Lower leg skin (tissue), 4 donors: ENCODE data around the gene CTNNB1. TPM values are rescaled to one million over a fixed set of nuclear protein-coding genes. Genes with fewer than 3 reads are reported as not detected.

Experiments
- DNase-seq, 2 donors: peaks; one replicate each; pipeline ENCODE4 v3.0.0-alpha.2; 2019; ENCODE audit warnings: low spot score in 2 of 2
- H3K4me3 ChIP-seq: fragments of 200-600 bp; sonication (generic); 2 replicates; pipeline ENCODE4 v1.5.1; 2017; ENCODE audit warnings: mild to moderate bottlenecking, low read depth; ENCODE audit not compliant: poor library complexity, severe bottlenecking
- POLR2A ChIP-seq, 2 donors: fragments of 450-650 bp; IDR thresholded peaks; one replicate each; pipeline ENCODE4 v1.6.1; 2016 to 2017; ENCODE audit warnings: antibody characterized with exemption in 2 of 2, mild to moderate bottlenecking in 1 of 2, moderate library complexity in 1 of 2
- WGBS, 2 donors: methylation state at CpG; one replicate each; pipeline ENCODE4 v1.1.5; 2018; 5-methylcytosine and 5-hydroxymethylcytosine counted together
- intact Hi-C: fragments of 100-400 bp; cut with DNase I; formaldehyde crosslinking; loops from one replicate; pipeline ENCODE4 v1.15.0; 2023; ENCODE audit warnings: low total_unique reads
- total RNA-seq, 4 donors: library from RNA; depleted of rRNA; stranded (reverse); fragments of >200 nt; gene quantifications; one replicate each; pipeline ENCODE4 v1.1.0, GENCODE V29; 2016
- TF ChIP-seq, protein P1 (sequence below), 3 donors: fragments of 450-650 bp; IDR thresholded peaks; one replicate each; pipeline ENCODE4 v1.5.1; 2016; ENCODE audit warnings: antibody characterized with exemption in 3 of 3, mild to moderate bottlenecking in 3 of 3, moderate library complexity in 2 of 3

CTNNB1 gene
- total RNA-seq, 4 donors from 2014 or later = 263 to 421 (median 300) TPM

DNA sequence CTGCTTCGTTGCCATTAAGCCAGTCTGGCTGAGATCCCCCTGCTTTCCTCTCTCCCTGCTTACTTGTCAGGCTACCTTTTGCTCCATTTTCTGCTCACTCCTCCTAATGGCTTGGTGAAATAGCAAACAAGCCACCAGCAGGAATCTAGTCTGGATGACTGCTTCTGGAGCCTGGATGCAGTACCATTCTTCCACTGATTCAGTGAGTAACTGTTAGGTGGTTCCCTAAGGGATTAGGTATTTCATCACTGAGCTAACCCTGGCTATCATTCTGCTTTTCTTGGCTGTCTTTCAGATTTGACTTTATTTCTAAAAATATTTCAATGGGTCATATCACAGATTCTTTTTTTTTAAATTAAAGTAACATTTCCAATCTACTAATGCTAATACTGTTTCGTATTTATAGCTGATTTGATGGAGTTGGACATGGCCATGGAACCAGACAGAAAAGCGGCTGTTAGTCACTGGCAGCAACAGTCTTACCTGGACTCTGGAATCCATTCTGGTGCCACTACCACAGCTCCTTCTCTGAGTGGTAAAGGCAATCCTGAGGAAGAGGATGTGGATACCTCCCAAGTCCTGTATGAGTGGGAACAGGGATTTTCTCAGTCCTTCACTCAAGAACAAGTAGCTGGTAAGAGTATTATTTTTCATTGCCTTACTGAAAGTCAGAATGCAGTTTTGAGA, 25.0 kb downstream of the CTNNB1 start:
- intact Hi-C loops = no loop called here
- H3K4me3 ChIP-seq = no peak overlapping the region
- 78 to 87% methylated on average over 3 of the region's 3 CpGs for WGBS, 2 donors
- no peak for TF ChIP-seq POLR2A (IDR thresholded peaks at IDR 0.05)
- TF ChIP-seq, protein P1, sequence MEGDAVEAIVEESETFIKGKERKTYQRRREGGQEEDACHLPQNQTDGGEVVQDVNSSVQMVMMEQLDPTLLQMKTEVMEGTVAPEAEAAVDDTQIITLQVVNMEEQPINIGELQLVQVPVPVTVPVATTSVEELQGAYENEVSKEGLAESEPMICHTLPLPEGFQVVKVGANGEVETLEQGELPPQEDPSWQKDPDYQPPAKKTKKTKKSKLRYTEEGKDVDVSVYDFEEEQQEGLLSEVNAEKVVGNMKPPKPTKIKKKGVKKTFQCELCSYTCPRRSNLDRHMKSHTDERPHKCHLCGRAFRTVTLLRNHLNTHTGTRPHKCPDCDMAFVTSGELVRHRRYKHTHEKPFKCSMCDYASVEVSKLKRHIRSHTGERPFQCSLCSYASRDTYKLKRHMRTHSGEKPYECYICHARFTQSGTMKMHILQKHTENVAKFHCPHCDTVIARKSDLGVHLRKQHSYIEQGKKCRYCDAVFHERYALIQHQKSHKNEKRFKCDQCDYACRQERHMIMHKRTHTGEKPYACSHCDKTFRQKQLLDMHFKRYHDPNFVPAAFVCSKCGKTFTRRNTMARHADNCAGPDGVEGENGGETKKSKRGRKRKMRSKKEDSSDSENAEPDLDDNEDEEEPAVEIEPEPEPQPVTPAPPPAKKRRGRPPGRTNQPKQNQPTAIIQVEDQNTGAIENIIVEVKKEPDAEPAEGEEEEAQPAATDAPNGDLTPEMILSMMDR (IDR thresholded peaks at IDR 0.05) = no peak
- no peak for DNase-seq

DNA sequence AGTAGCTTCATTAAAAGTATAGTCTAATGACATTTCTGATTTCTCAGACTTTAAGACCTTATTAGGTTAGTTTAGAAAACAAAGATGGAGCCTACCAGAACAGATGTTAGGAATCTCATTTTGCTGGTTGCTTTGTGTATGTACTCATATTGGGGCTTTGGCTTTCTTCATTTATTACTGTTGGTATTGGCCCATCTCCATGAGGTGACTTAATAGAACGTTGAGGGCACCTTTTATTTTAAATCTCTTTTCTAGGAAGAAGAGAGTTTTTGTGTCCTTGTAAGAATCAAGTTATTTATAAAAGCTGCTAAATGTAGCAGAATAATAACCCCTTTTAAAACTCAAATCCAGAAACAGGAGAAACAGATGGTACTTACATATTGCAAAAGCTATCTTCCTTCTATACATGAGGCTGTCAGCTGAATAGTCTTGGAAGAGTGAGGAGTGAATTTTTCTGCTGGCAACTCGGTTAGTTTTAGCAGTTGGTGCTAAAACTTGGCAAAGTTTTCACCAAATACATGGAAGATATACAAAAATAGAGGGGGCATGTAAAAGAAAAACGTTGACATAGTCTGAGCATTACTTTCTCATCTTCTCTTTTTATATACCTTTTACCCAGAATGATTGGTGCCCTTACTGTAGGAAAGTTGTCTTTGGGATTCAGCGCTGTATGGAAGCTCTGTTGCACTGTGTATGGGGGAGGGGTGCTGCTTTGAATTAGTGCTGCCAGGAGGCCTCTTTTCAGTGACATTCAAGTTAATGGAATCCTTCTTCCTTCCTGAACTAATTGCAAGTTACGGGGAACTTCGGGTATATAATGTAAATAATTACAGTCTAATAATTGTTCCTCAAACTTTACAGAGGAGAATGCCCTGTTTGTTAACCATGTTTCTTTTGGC, 35.8 kb downstream of the CTNNB1 start:
- no peak for DNase-seq
- no peak overlapping the region for H3K4me3 ChIP-seq
- 55 to 57% methylated on average over 6 of the region's 6 CpGs for WGBS, 2 donors
- TF ChIP-seq POLR2A (IDR thresholded peaks at IDR 0.05) = no peak
- TF ChIP-seq, protein P1 (IDR thresholded peaks at IDR 0.05) = no peak
- intact Hi-C loops = no loop called here

DNA sequence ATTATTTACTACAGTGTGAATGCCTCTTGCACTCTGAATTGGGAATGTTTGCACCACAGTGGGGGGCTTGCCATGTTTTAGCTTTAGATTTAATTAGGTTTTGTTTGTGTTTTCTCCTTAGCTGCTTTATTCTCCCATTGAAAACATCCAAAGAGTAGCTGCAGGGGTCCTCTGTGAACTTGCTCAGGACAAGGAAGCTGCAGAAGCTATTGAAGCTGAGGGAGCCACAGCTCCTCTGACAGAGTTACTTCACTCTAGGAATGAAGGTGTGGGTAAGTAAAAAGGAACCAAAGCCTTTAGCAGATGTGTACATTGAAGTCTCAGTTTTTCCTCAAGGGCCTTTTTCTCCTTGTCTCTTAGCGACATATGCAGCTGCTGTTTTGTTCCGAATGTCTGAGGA, 36.9 kb downstream of the CTNNB1 start:
- no peak overlapping the region for H3K4me3 ChIP-seq
- WGBS, 2 donors = 84 to 91% methylated on average over 2 of the region's 2 CpGs
- TF ChIP-seq, protein P1 (IDR thresholded peaks at IDR 0.05) = no peak
- TF ChIP-seq POLR2A (IDR thresholded peaks at IDR 0.05) = no peak
- intact Hi-C loops = no loop called here
- no peak for DNase-seq

DNA sequence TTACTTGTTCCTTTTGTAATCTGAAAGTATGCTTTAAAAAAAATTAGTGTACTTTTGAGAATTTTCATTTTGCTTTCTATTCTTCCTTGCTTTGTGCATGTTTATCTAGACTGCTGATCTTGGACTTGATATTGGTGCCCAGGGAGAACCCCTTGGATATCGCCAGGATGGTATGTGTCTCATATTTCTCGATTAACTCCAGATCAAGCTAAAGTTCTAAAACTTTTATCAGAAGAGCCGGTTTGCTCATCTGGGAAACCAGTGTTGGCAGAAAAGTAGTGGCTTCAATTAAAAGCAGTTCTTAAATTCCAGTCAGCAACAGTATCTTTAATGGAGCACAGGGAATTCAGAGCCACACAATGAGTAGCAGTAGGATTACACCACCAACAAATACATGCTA, 38.6 kb downstream of the CTNNB1 start:
- H3K4me3 ChIP-seq = no peak overlapping the region
- WGBS, 2 donors = 48 to 70% methylated on average over 3 of the region's 3 CpGs
- TF ChIP-seq, protein P1 (IDR thresholded peaks at IDR 0.05) = no peak
- no peak for TF ChIP-seq POLR2A (IDR thresholded peaks at IDR 0.05)
- intact Hi-C loops = no loop called here
- DNase-seq = no peak

DNA sequence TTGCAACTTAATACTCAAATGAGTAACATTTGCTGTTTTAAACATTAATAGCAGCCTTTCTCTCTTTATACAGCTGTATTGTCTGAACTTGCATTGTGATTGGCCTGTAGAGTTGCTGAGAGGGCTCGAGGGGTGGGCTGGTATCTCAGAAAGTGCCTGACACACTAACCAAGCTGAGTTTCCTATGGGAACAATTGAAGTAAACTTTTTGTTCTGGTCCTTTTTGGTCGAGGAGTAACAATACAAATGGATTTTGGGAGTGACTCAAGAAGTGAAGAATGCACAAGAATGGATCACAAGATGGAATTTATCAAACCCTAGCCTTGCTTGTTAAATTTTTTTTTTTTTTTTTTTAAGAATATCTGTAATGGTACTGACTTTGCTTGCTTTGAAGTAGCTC, 40.3 kb downstream of the CTNNB1 start:
- no peak for DNase-seq
- H3K4me3 ChIP-seq = no peak overlapping the region
- intact Hi-C loops = no loop called here
- 40% methylated on average over 2 of the region's 2 CpGs for WGBS, 2 donors
- TF ChIP-seq, protein P1 (IDR thresholded peaks at IDR 0.05) = no peak
- TF ChIP-seq POLR2A (IDR thresholded peaks at IDR 0.05) = no peak
